Pancreas (tissue), 10 donors: ENCODE measurements around the gene RNF43. TPM values are rescaled to one million over a fixed set of nuclear protein-coding genes. Genes with fewer than 3 reads are reported as not detected.

Experiments used
- ATAC-seq, 4 donors: fragments of 200-7000 bp; cut with Tn5 transposase; one replicate each; pipeline versions ENCODE4 v1.8.0 to v1.9.1; 2020; ENCODE audit warnings: mild to moderate bottlenecking in 4 of 4, moderate library complexity in 4 of 4
- DNase-seq, 6 donors: peaks; one replicate each; pipeline ENCODE4 v3.0.0-alpha.2; 2020
- FAIRE-seq: peaks from 2 replicates; lab custom pipeline; 2012; peaks lifted over from hg19 to GRCh38; lab: Jason Lieb, UNC
- H3K27ac ChIP-seq, 4 donors: fragments of 200-600 bp; sonication (generic); 1 replicate in 3 of 4; 2 replicates in 1 of 4; pipeline versions ENCODE4 v1.5.0 to v1.8.0; 2020
- H3K27me3 ChIP-seq, 4 donors: fragments of 200-600 bp; one replicate each; pipeline ENCODE4 v1.8.0; 2021
- H3K36me3 ChIP-seq, 3 donors: fragments of 200-600 bp; sonication (generic) in 1 of 3; one replicate each; pipeline versions ENCODE4 v1.5.0 to v1.8.0; 2020 to 2021
- H3K4me1 ChIP-seq, 3 donors: fragments of 200-600 bp; one replicate each; pipeline ENCODE4 v1.8.0; 2021
- H3K4me3 ChIP-seq, 4 donors: fragments of 200-600 bp; sonication (generic) in 2 of 4; one replicate each; pipeline versions ENCODE4 v1.5.0 to v1.8.0; 2020 to 2021
- H3K9me3 ChIP-seq, 4 donors: fragments of 200-600 bp; one replicate each; pipeline ENCODE4 v1.8.0; 2021
- CTCF ChIP-seq, 4 donors: fragments of 200-600 bp; sonication (generic) in 3 of 4; IDR thresholded peaks; one replicate each; pipeline versions ENCODE4 v1.5.0 to v1.8.0; 2021; ENCODE audit warnings: antibody characterized with exemption in 4 of 4
- WGBS, 2 donors: extraction: QIAGEN DNeasy Blood & Tissue Kit; methylation state at CpG; one replicate each; pipeline ENCODE4 v1.1.7; 2013; 5-methylcytosine and 5-hydroxymethylcytosine counted together
- intact Hi-C, 3 donors: fragments of 100-400 bp; cut with DNase I; formaldehyde crosslinking; loops; one replicate each; pipeline versions ENCODE4 v1.11.1 to v1.14.2; 2022
- polyA plus RNA-seq, 2 donors: library from polyadenylated mRNA; stranded (reverse); fragments of 200-250 nt; gene quantifications; one replicate each; pipeline ENCODE4 v1.2.3, GENCODE V29; 2013
- total RNA-seq, 6 donors: library from RNA; stranded (reverse); fragmentation: NEBNext Ultra II Directional in 4 of 6; extraction: Animal tissue kit (Norgen Biotek cat#: 25700) in 4 of 6; gene quantifications; one replicate each; pipeline versions ENCODE4 v1.2.1 to v1.2.4, GENCODE V29; 2021 to 2023
- donor health status: healthy with polysubstance abuse.
- donor health status: DM: no; HTN: no; CAD: no; lungs with moderate emphysema.
- donor health status: DM: no; HTN: no; CAD: no.
- donor health status: control.
- donor health status: control.
- donor health status: Bipolar disorder and iron deficiency.
- donor health status: DM: yes; HTN: yes; CAD: no.
- donor health status: DM: no; HTN: no; CAD: no.
- donor health status: DM: no; HTN: no; CAD: no.
- donor health status: DM: yes; HTN: yes; CAD: no.

The RNF43 gene
- total and polyA plus RNA-seq, 8 donors: 4.5 to 12.5 (median 6.1) TPM

- DNase-seq: peak; percentile 55 to 82 (median 65)
Observed at GRCh38 chr17:58415371-58416055, 1.8 kb downstream of the RNF43 start.

GRCh38 chr17:58414596-58414997 is 2.7 kb downstream of the RNF43 start:
- TF ChIP-seq CTCF (IDR thresholded peaks at IDR 0.05): no peak
- H3K4me1 ChIP-seq: peaks cover 0 to 41% (median 23%) of the 10 kb centered on the region in 3 donors
- ATAC-seq (peak; percentile 16 to 49 (median 30)), FAIRE-seq (no peak), DNase-seq (peak in 1 of 6 donors; percentile 18)
- peak overlapping the region; percentile 27 to 52 (median 44) for H3K4me3 ChIP-seq
- 24 to 29% methylated on average over 3 of the region's 3 CpGs for WGBS, 2 donors
- no peaks in the 10 kb centered on the region for H3K27me3 ChIP-seq
- no peaks in the 10 kb centered on the region for H3K9me3 ChIP-seq
- intact Hi-C loops: loop anchor here in 2 of 3 donors (10.0 kb wide), 1 partner anchor 60 kb away; the partner anchor contains the start of gene SUPT4H1 (in 2 of the 2)
- no peaks in the 10 kb centered on the region for H3K36me3 ChIP-seq
- peak overlapping the region in 2 of 4 donors; percentile 90 to 93 for H3K27ac ChIP-seq

More at GRCh38 chr17:58415371-58416055, 1.8 kb downstream of the RNF43 start:
- Histone ChIP-seq H3K36me3 (no peaks in the 10 kb centered on the region), H3K27me3 (no peaks in the 10 kb centered on the region), H3K27ac (peak overlapping the region; percentile 41 to 93 (median 85)), H3K9me3 (no peaks in the 10 kb centered on the region), H3K4me3 (peak overlapping the region; percentile 27 to 52 (median 44)), H3K4me1 (peaks cover 0 to 36% (median 23%) of the 10 kb centered on the region in 3 donors)
- TF ChIP-seq CTCF (IDR thresholded peaks at IDR 0.05): no peak
- FAIRE-seq: no peak
- intact Hi-C loops: loop anchor here in 2 of 3 donors (10.0 kb wide), 1 partner anchor 61 kb away; the partner anchor contains the start of gene SUPT4H1 (in 2 of the 2)
- WGBS, 2 donors: 10% methylated on average over 6 of the region's 6 CpGs
- ATAC-seq: peak; percentile 47 to 68 (median 64)

GRCh38 chr17:58413684-58414083 is 3.6 kb downstream of the RNF43 start:
- DNase-seq (no peak), FAIRE-seq (no peak), ATAC-seq (no peak)
- no peaks in the 10 kb centered on the region for H3K9me3 ChIP-seq
- peak overlapping the region in 2 of 4 donors; percentile 28 to 93 for H3K27ac ChIP-seq
- H3K4me1 ChIP-seq: peaks cover 0 to 41% (median 23%) of the 10 kb centered on the region in 3 donors
- intact Hi-C loops: loop anchor here in 2 of 3 donors (10.0 kb wide), 1 partner anchor 59 kb away; the partner anchor contains the start of gene SUPT4H1 (in 2 of the 2)
- no peaks in the 10 kb centered on the region for H3K36me3 ChIP-seq
- H3K27me3 ChIP-seq: no peaks in the 10 kb centered on the region
- WGBS, 2 donors: 15 to 21% methylated on average over 2 of the region's 2 CpGs
- TF ChIP-seq CTCF (IDR thresholded peaks at IDR 0.05): no peak
- peak overlapping the region in 3 of 4 donors; percentile 41 to 52 (median 46) for H3K4me3 ChIP-seq

- 20 to 23% methylated on average over 3 of the region's 3 CpGs for WGBS, 2 donors
- H3K4me3 ChIP-seq: peak overlapping the region in 3 of 4 donors; percentile 41 to 52 (median 46)
- H3K27ac ChIP-seq: peak overlapping the region in 2 of 4 donors; percentile 28 to 93
- H3K27me3 ChIP-seq: no peaks in the 10 kb centered on the region
- DNase-seq: no peak
- no peaks in the 10 kb centered on the region for H3K9me3 ChIP-seq
- ATAC-seq: no peak
- no peaks in the 10 kb centered on the region for H3K36me3 ChIP-seq
- no peak for FAIRE-seq
- TF ChIP-seq CTCF (IDR thresholded peaks at IDR 0.05): no peak
- intact Hi-C loops: loop anchor here in 2 of 3 donors (10.0 kb wide), 1 partner anchor 58 kb away; the partner anchor contains the start of gene SUPT4H1 (in 2 of the 2)
- H3K4me1 ChIP-seq: peaks cover 0 to 40% (median 23%) of the 10 kb centered on the region in 3 donors
Observed at GRCh38 chr17:58412961-58413586, 4.3 kb downstream of the RNF43 start.
